ENCODE results near the gene RNF2. TPM values are rescaled to one million over a fixed set of nuclear protein-coding genes. Genes with fewer than 3 reads are reported as not detected.

Gene RNF2
- polyA plus RNA-seq, 1 experiment, result 12.6 TPM

DNA sequence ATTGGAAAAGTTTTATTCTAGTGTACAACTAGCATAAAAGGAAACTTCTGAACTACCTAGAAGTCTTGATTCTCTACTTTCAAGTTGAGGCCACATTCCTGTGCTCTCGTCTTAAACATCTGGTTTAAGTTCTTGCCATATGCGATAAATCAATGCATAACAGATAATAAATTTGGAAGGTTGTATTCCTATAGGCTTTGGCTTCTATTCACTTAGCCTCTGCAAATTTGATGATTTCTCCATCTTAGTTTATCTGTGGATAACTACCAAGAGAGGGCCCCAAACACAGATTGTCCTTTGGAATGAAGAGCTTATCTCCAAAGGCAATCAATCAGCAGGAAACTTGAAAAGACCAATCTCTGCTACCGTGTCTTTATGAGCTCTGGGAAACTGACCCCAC, 11.7 kb upstream of the RNF2 start:
- Histone ChIP-seq H3K27me3 (ENCODE audit: control insufficient read depth, insufficient read depth, low read length) (peaks cover 2% of the 10 kb centered on the region), H3K4me3 (ENCODE audit: low read depth, low read length) (no peak overlapping the region), H3K36me3 (ENCODE audit: control insufficient read depth, insufficient read depth, low read length) (no peaks in the 10 kb centered on the region)
- ChIA-PET POLR2A (no interaction called here), CTCF (interaction anchor here (0.7 to 1.6 kb wide), 2 partner anchors 11 to 13 kb away, joined by 3 to 4 read pairs; no protein-coding TSS in a partner anchor)
- TF ChIP-seq CTCF (IDR thresholded peaks at IDR 0.05; ENCODE audit: insufficient read depth, low read depth, low read length), result no peak
- DNase-seq (ENCODE audit: low read depth), result no peak

DNA sequence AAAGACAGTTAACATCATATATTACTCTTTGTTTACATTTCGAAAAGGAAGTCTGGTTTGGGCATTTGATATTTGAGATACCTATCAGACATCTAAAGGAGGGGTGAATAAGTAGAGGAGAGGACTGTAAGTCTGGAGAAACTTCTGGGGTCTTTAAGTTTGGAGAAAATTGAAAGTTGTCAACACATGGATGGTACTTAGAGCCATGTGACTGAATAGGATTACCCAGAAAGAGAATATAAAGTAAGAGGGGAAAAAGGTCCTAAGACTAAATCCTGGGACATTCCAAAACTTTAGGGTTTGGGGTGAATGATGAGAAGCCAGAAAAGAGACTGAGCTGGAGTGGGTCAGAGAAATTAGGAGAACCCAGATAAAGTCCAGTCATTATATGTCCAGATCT, 10.1 kb upstream of the RNF2 start:
- POLR2A ChIA-PET, result no interaction called here

DNA sequence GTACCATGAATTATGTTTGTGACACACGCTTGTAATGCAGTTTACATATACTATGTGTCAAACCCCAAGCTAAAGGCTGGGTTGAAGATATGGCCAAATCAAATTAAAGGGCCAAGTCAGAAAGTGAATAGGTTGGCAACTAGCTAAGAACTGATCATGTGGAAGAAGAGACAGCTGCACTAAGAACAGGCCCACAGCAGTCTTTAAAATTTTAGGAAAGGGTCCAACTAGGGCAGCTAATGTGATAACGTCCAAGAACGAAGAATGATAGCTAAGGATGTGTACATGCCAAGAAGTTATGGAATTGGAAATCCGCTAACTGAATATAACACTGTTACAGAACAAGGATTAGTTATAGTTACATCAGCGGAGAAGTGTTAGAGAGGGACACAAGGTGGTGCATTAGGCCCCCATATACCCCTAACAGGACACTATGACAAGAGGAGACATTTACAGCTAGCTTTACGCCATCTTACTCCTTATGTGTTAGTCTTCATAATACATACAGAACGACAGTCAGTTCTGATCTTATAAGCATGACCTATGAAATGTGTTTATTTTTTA, 6.5 kb upstream of the RNF2 start:
- CTCF ChIA-PET, result no interaction called here
- DNase-seq (ENCODE audit: low read depth), result no peak
- no peak overlapping the region for H3K4me3 ChIP-seq (ENCODE audit: low read depth, low read length)
- TF ChIP-seq CTCF (IDR thresholded peaks at IDR 0.05; ENCODE audit: insufficient read depth, low read depth, low read length), result no peak
- no peaks in the 10 kb centered on the region for H3K36me3 ChIP-seq (ENCODE audit: control insufficient read depth, insufficient read depth, low read length)
- peaks cover 2% of the 10 kb centered on the region; the same call in 1 of the 2 replicates for H3K27me3 ChIP-seq (ENCODE audit: control insufficient read depth, insufficient read depth, low read length)
- POLR2A ChIA-PET, result no interaction called here

More for the DNA sequence above, 10.1 kb upstream of the RNF2 start:
- H3K36me3 ChIP-seq (ENCODE audit: control insufficient read depth, insufficient read depth, low read length), result no peaks in the 10 kb centered on the region
- peaks cover 2% of the 10 kb centered on the region; the same call in 1 of the 2 replicates for H3K27me3 ChIP-seq (ENCODE audit: control insufficient read depth, insufficient read depth, low read length)
- CTCF ChIA-PET, result interaction anchor here (0.6 kb wide), 1 partner anchor 11 kb away, joined by 3 read pairs; no protein-coding TSS in a partner anchor
- no peak for DNase-seq (ENCODE audit: low read depth)
- TF ChIP-seq CTCF (IDR thresholded peaks at IDR 0.05; ENCODE audit: insufficient read depth, low read depth, low read length), result no peak
- no peak overlapping the region for H3K4me3 ChIP-seq (ENCODE audit: low read depth, low read length)

- POLR2A ChIA-PET, result no interaction called here
- no peak for TF ChIP-seq CTCF (IDR thresholded peaks at IDR 0.05; ENCODE audit: insufficient read depth, low read depth, low read length)
- CTCF ChIA-PET, result interaction anchor here (2.2 kb wide), 1 partner anchor 11 kb away, joined by 10 read pairs; no protein-coding TSS in a partner anchor
- DNase-seq (ENCODE audit: low read depth), result no peak
- Histone ChIP-seq H3K36me3 (ENCODE audit: control insufficient read depth, insufficient read depth, low read length) (no peaks in the 10 kb centered on the region), H3K27me3 (ENCODE audit: control insufficient read depth, insufficient read depth, low read length) (peaks cover 2% of the 10 kb centered on the region; the same call in 1 of the 2 replicates), H3K4me3 (ENCODE audit: low read depth, low read length) (no peak overlapping the region)
Measured at GRCh38 chr1:185039726-185040407, 5.5 kb upstream of the RNF2 start.

DNA sequence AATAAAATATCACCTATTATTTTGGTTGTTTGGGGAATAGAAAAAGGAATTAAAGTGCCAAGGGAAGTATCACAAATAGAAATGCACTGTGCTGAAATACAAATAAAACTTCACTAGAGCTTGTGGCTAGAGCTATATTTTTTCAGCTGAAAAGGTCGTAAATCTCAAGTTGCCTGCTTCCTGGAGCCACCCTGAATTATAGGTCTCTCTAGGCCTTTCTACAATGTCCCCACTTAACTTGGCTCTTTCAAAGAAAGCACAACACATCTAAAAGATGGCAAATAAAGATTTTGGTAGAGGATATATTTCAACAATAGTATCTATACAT, 5.0 kb upstream of the RNF2 start:
- ChIA-PET CTCF (interaction anchor here (2.2 kb wide), 1 partner anchor 11 kb away, joined by 10 read pairs; no protein-coding TSS in a partner anchor), POLR2A (interaction anchor here (0.6 kb wide), 1 partner anchor 668 kb away, joined by 3 read pairs; no protein-coding TSS in a partner anchor)
- no peak for DNase-seq (ENCODE audit: low read depth)

More for the DNA sequence above, 5.0 kb upstream of the RNF2 start:
- H3K27me3 ChIP-seq (ENCODE audit: control insufficient read depth, insufficient read depth, low read length), result peaks cover 1% of the 10 kb centered on the region; the same call in 1 of the 2 replicates
- TF ChIP-seq CTCF (IDR thresholded peaks at IDR 0.05; ENCODE audit: insufficient read depth, low read depth, low read length), result no peak
- no peaks in the 10 kb centered on the region for H3K36me3 ChIP-seq (ENCODE audit: control insufficient read depth, insufficient read depth, low read length)
- H3K4me3 ChIP-seq (ENCODE audit: low read depth, low read length), result no peak overlapping the region
